H9 (cell line): ENCODE data around the gene ABCF2. TPM values are rescaled to one million over a fixed set of nuclear protein-coding genes. Genes with fewer than 3 reads are reported as not detected.

Source experiments
- DNase-seq: peaks from one replicate; pipeline ENCODE4 v3.0.0-alpha.2; 2017
- H2AFZ ChIP-seq: one replicate; pipeline ENCODE4 v1.6.1; 2013; ENCODE audit warnings: mild to moderate bottlenecking, low read length, control low read depth, moderate library complexity
- H2AK5ac ChIP-seq: 2 replicates; pipeline ENCODE4 v1.6.1; 2013; ENCODE audit warnings: low read length, control low read depth, mixed read lengths; ENCODE audit not compliant: insufficient read length
- H2BK120ac ChIP-seq: one replicate; pipeline ENCODE4 v1.6.1; 2013; ENCODE audit warnings: low read depth, mild to moderate bottlenecking, low read length, control low read depth, inconsistent platforms; ENCODE audit not compliant: poor library complexity, severe bottlenecking
- H2BK12ac ChIP-seq: 2 replicates; pipeline ENCODE4 v1.6.1; 2013; ENCODE audit warnings: low read length, control low read depth, mixed read lengths, low read depth; ENCODE audit not compliant: insufficient read length
- H2BK15ac ChIP-seq: 2 replicates; pipeline ENCODE4 v1.6.1; 2013; ENCODE audit warnings: low read depth, low read length, control low read depth
- H2BK20ac ChIP-seq: one replicate; pipeline ENCODE4 v1.6.1; 2013; ENCODE audit warnings: low read depth, mild to moderate bottlenecking, low read length, control low read depth, inconsistent platforms; ENCODE audit not compliant: poor library complexity, severe bottlenecking
- H2BK5ac ChIP-seq: 2 replicates; pipeline ENCODE4 v1.6.1; 2013; ENCODE audit warnings: low read length, control low read depth, mixed read lengths; ENCODE audit not compliant: insufficient read length
- H3K14ac ChIP-seq: 2 replicates; pipeline ENCODE4 v1.6.1; 2013; ENCODE audit warnings: low read length, control low read depth; ENCODE audit not compliant: insufficient read depth
- H3K18ac ChIP-seq: 2 replicates; pipeline ENCODE4 v1.6.1; 2013; ENCODE audit warnings: low read depth, mild to moderate bottlenecking, mixed read lengths, low read length, control low read depth; ENCODE audit not compliant: insufficient read length
- H3K23ac ChIP-seq: 2 replicates; pipeline ENCODE4 v1.6.1; 2013; ENCODE audit warnings: low read length, control low read depth, mixed read lengths, low read depth; ENCODE audit not compliant: insufficient read length
- H3K23me2 ChIP-seq: 2 replicates; pipeline ENCODE4 v1.6.1; 2013; ENCODE audit warnings: low read depth, mild to moderate bottlenecking, mixed read lengths, low read length, control low read depth; ENCODE audit not compliant: insufficient read length, poor library complexity, severe bottlenecking
- H3K27ac ChIP-seq: 2 replicates; pipeline ENCODE4 v1.5.1; 2013; ENCODE audit warnings: low read length, control low read depth, mixed read lengths, low read depth; ENCODE audit not compliant: insufficient read length
- H3K27me3 ChIP-seq: 2 replicates; pipeline ENCODE4 v1.6.1; 2013; ENCODE audit warnings: low read length, control low read depth, inconsistent platforms; ENCODE audit not compliant: insufficient read depth
- H3K4ac ChIP-seq: 2 replicates; pipeline ENCODE4 v1.6.1; 2013; ENCODE audit warnings: low read depth, mild to moderate bottlenecking, control low read depth, inconsistent platforms, low read length, moderate library complexity
- H3K4me1 ChIP-seq: 2 replicates; pipeline ENCODE4 v1.6.1; 2013; ENCODE audit warnings: low read length, control low read depth, inconsistent platforms; ENCODE audit not compliant: insufficient read depth
- H3K4me2 ChIP-seq: 2 replicates; pipeline ENCODE4 v1.6.1; 2013; ENCODE audit warnings: low read length, control low read depth, mixed read lengths; ENCODE audit not compliant: insufficient read length, insufficient read depth
- H3K56ac ChIP-seq: 2 replicates; pipeline ENCODE4 v1.6.1; 2013; ENCODE audit warnings: low read depth, mild to moderate bottlenecking, mixed read lengths, low read length, control low read depth; ENCODE audit not compliant: insufficient read length
- H3K79me1 ChIP-seq: 2 replicates; pipeline ENCODE4 v1.6.1; 2013; ENCODE audit warnings: low read depth, mild to moderate bottlenecking, moderate library complexity, low read length, control low read depth, inconsistent platforms; ENCODE audit not compliant: insufficient read depth, poor library complexity, severe bottlenecking
- H3K79me2 ChIP-seq: 2 replicates; pipeline ENCODE4 v1.6.1; 2013; ENCODE audit warnings: low read length, control low read depth, inconsistent platforms; ENCODE audit not compliant: insufficient read depth
- H3K9ac ChIP-seq: 2 replicates; pipeline ENCODE4 v1.6.1; 2013; ENCODE audit warnings: low read length, control low read depth, mixed read lengths; ENCODE audit not compliant: insufficient read length; ENCODE audit errors: extremely low read depth
- H3K9me3 ChIP-seq: one replicate; pipeline ENCODE4 v1.6.1; 2013; ENCODE audit warnings: low read depth, low read length, inconsistent platforms; ENCODE audit not compliant: control insufficient read depth
- H3T11ph ChIP-seq: one replicate; pipeline ENCODE4 v1.6.1; 2013; ENCODE audit warnings: mild to moderate bottlenecking, low read length, control low read depth, inconsistent platforms
- H4K20me1 ChIP-seq: one replicate; pipeline ENCODE4 v1.6.1; 2013; ENCODE audit not compliant: control insufficient read depth, insufficient read length, insufficient read depth
- H4K5ac ChIP-seq: 2 replicates; pipeline ENCODE4 v1.6.1; 2013; ENCODE audit warnings: low read depth, mild to moderate bottlenecking, mixed read lengths, low read length, control low read depth; ENCODE audit not compliant: insufficient read length
- H4K8ac ChIP-seq: replicated peaks from 2 replicates; pipeline ENCODE4 v1.6.1; 2013; ENCODE audit warnings: low read length, control low read depth, mixed read lengths, low read depth; ENCODE audit not compliant: insufficient read length
- H4K91ac ChIP-seq: 2 replicates; pipeline ENCODE4 v1.6.1; 2013; ENCODE audit warnings: low read depth, mild to moderate bottlenecking, moderate library complexity, mixed read lengths, low read length, control low read depth; ENCODE audit not compliant: insufficient read length
- H3K27ac Mint-ChIP-seq, 3 experiments: 2 replicates in 2 of 3; 3 replicates in 1 of 3; pipeline ENCODE4 v1.8.0; 2020 to 2021; ENCODE audit warnings: mixed read lengths in 3 of 3, mild to moderate bottlenecking in 1 of 3, moderate library complexity in 1 of 3
- H3K27me3 Mint-ChIP-seq: 2 replicates; pipeline ENCODE4 v1.8.0; 2021; ENCODE audit warnings: low read depth, mild to moderate bottlenecking, moderate library complexity, mixed read lengths
- H3K36me3 Mint-ChIP-seq, 3 experiments: 2 replicates in 2 of 3; 3 replicates in 1 of 3; pipeline ENCODE4 v1.8.0; 2020 to 2021; ENCODE audit warnings: low read depth in 3 of 3, mixed read lengths in 3 of 3; ENCODE audit not compliant: insufficient read depth in 1 of 3
- H3K4me1 Mint-ChIP-seq, 2 experiments: 2 replicates each; pipeline ENCODE4 v1.8.0; 2020; ENCODE audit warnings: mixed read lengths in 2 of 2
- H3K4me3 Mint-ChIP-seq, 2 experiments: 2 replicates in 1 of 2; 3 replicates in 1 of 2; pipeline ENCODE4 v1.8.0; 2020 to 2021; ENCODE audit warnings: mild to moderate bottlenecking in 2 of 2, mixed read lengths in 2 of 2, moderate library complexity in 1 of 2
- H3K9me3 Mint-ChIP-seq, 2 experiments: 2 replicates in 1 of 2; 3 replicates in 1 of 2; pipeline ENCODE4 v1.8.0; 2020; ENCODE audit warnings: mild to moderate bottlenecking in 2 of 2, mixed read lengths in 2 of 2, moderate library complexity in 1 of 2
- WGBS: extraction: QIAGEN DNeasy Blood & Tissue Kit; methylation state at CpG from one replicate; pipeline ENCODE4 v1.1.7; 2013; ENCODE audit warnings: missing lambda C conversion rate, low lambda C conversion rate, mixed read lengths; ENCODE audit not compliant: insufficient read length; ENCODE audit errors: extremely low coverage; 5-methylcytosine and 5-hydroxymethylcytosine counted together
- total RNA-seq: library from RNA; stranded (reverse); gene quantifications from 2 replicates; pipeline ENCODE4 v1.2.1, GENCODE V29; 2021
- TF ChIP-seq, protein P1 (sequence below): fragments of 200-600 bp; sonication (generic); conservative IDR thresholded peaks from 3 replicates; pipeline ENCODE4 v1.8.0; 2021; ENCODE audit warnings: antibody characterized with exemption, mild to moderate bottlenecking

The ABCF2 gene
- total RNA-seq, 1 experiment from 2014 or later, result 70.1 TPM

DNA sequence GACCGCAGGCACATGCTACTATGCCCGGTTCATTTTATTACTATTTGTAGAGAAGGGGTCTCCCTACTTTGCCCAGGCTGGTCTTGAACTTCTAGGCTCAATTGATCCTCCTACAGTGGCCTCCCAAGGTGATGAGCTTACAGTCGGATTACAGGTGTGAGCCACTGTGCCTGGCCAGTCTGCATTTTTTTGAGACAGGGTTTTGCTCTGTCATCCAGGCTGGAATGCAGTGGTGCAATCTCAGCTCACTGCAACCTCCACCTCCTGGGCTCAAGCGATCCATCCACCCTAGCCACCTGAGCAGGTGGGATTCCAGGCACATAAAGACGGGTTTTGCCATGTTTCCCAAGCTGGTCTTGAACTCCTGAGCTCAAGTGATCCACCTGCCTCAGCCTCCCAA lies 14.4 kb downstream of the ABCF2 start:
- no peak overlapping the region for H3K56ac ChIP-seq
- H3K79me2 ChIP-seq, result no peaks in the 10 kb centered on the region
- no peak overlapping the region for H3K4me3 Mint-ChIP-seq
- H2BK15ac ChIP-seq, result no peak overlapping the region
- no peak overlapping the region for H2AK5ac ChIP-seq
- no peak overlapping the region for H3K14ac ChIP-seq
- no peak overlapping the region for H3K4ac ChIP-seq
- no peaks in the 10 kb centered on the region for H3K27me3 ChIP-seq
- peaks cover 5% of the 10 kb centered on the region; the same call in 1 of the 2 replicates for H3K4me1 ChIP-seq
- no peak overlapping the region for H3T11ph ChIP-seq
- H3K18ac ChIP-seq, result no peak overlapping the region
- H3K4me2 ChIP-seq, result no peak overlapping the region
- no peak overlapping the region for H2BK120ac ChIP-seq
- H3K27ac Mint-ChIP-seq, result no peak overlapping the region
- no peak overlapping the region for H3K27ac ChIP-seq
- H3K36me3 Mint-ChIP-seq, result peaks cover 31 to 61% (median 44%) of the 10 kb centered on the region in 3 experiments; a peak in 6 of 7 replicates
- no peak overlapping the region for H2BK5ac ChIP-seq
- no peak overlapping the region for H4K8ac ChIP-seq
- no peaks in the 10 kb centered on the region for H3K23me2 ChIP-seq
- H3K9me3 Mint-ChIP-seq, result no peaks in the 10 kb centered on the region
- no peaks in the 10 kb centered on the region for H3K9me3 ChIP-seq
- H3K23ac ChIP-seq, result no peak overlapping the region
- no peaks in the 10 kb centered on the region for H3K79me1 ChIP-seq
- H2BK20ac ChIP-seq, result no peak overlapping the region
- peaks cover 2% of the 10 kb centered on the region; the same call in 1 of the 2 replicates for H3K27me3 Mint-ChIP-seq
- no peak overlapping the region for H4K5ac ChIP-seq
- H3K4me1 Mint-ChIP-seq, result peaks cover 13 to 16% of the 10 kb centered on the region in 2 experiments
- H4K91ac ChIP-seq, result no peak overlapping the region
- no peak for DNase-seq
- no CpG with 5 or more reads among the region's 5 CpGs for WGBS
- H2BK12ac ChIP-seq, result no peak overlapping the region
- no peaks in the 10 kb centered on the region for H4K20me1 ChIP-seq
- H3K9ac ChIP-seq, result no peak overlapping the region
- TF ChIP-seq, protein P1, sequence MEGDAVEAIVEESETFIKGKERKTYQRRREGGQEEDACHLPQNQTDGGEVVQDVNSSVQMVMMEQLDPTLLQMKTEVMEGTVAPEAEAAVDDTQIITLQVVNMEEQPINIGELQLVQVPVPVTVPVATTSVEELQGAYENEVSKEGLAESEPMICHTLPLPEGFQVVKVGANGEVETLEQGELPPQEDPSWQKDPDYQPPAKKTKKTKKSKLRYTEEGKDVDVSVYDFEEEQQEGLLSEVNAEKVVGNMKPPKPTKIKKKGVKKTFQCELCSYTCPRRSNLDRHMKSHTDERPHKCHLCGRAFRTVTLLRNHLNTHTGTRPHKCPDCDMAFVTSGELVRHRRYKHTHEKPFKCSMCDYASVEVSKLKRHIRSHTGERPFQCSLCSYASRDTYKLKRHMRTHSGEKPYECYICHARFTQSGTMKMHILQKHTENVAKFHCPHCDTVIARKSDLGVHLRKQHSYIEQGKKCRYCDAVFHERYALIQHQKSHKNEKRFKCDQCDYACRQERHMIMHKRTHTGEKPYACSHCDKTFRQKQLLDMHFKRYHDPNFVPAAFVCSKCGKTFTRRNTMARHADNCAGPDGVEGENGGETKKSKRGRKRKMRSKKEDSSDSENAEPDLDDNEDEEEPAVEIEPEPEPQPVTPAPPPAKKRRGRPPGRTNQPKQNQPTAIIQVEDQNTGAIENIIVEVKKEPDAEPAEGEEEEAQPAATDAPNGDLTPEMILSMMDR, result no peak
- H2AFZ ChIP-seq, result no peak overlapping the region
